C4-2B (cell line): ENCODE results near the gene SGSM2.

Experiments used
- ZFX ChIP-seq: fragments of 450-650 bp; IDR thresholded peaks from 2 replicates; pipeline ENCODE4 v1.6.1; 2017
- TF ChIP-seq, protein P1 (sequence below): fragments of 450-650 bp; conservative IDR thresholded peaks from 2 replicates; pipeline ENCODE4 v1.5.1; 2017; ENCODE audit warnings: mild to moderate bottlenecking

DNA sequence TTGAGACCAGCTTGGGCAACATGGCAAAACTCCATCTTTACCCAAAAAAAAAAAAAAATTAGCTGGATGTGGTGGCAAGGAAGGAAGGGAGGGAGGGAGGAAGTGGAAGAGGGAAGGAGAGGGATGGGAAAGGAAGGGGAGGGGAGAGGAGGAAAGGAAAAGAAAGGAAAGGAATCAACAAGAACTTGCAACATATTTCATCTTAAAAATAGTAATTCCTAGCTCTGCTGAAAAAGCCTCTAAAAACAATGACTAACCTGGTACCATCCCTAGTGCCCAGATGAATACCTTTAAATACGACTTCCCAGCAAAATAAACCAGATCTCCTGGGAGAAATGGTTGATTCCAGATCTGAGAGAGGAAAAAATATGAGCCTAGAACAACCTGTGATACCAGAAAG, 90.6 kb downstream of the SGSM2 start:
- TF ChIP-seq, protein P1, sequence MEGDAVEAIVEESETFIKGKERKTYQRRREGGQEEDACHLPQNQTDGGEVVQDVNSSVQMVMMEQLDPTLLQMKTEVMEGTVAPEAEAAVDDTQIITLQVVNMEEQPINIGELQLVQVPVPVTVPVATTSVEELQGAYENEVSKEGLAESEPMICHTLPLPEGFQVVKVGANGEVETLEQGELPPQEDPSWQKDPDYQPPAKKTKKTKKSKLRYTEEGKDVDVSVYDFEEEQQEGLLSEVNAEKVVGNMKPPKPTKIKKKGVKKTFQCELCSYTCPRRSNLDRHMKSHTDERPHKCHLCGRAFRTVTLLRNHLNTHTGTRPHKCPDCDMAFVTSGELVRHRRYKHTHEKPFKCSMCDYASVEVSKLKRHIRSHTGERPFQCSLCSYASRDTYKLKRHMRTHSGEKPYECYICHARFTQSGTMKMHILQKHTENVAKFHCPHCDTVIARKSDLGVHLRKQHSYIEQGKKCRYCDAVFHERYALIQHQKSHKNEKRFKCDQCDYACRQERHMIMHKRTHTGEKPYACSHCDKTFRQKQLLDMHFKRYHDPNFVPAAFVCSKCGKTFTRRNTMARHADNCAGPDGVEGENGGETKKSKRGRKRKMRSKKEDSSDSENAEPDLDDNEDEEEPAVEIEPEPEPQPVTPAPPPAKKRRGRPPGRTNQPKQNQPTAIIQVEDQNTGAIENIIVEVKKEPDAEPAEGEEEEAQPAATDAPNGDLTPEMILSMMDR = no peak
- no peak for TF ChIP-seq ZFX
